ENCODE data around the gene FOXP4. TPM values are rescaled to one million over a fixed set of nuclear protein-coding genes. Genes with fewer than 3 reads are reported as not detected.

Gene FOXP4
- total and polyA plus RNA-seq, 8 donors, result 7.9 to 70.4 (median 30.7) TPM

GRCh38 chr6:41500561-41500960, 45.6 kb upstream of the FOXP4 start:
- H3K36me3 ChIP-seq, result no peaks in the 10 kb centered on the region
- H3K4me3 ChIP-seq, result no peak overlapping the region
- WGBS, 5 donors, result 56 to 81% (median 65%) methylated on average over 3 of the region's 3 CpGs
- intact Hi-C loops (cut with DNase I; ENCODE audit: low total_unique reads), result no loop called here
- H3K27me3 ChIP-seq, result peaks cover 0 to 29% (median 5%) of the 10 kb centered on the region in 3 donors
- DNase-seq, result no peak
- no peak for TF ChIP-seq POLR2A (IDR thresholded peaks at IDR 0.05)
- no peak overlapping the region for H3K27ac ChIP-seq
- H3K9me3 ChIP-seq, result no peaks in the 10 kb centered on the region
- H3K4me1 ChIP-seq, result peaks cover 28 to 41% (median 31%) of the 10 kb centered on the region in 4 donors

- peaks cover 36 to 48% (median 37%) of the 10 kb centered on the region in 4 donors for H3K4me1 ChIP-seq
- H3K27ac ChIP-seq, result peak overlapping the region; percentile 9 to 85 (median 65)
- no peak for TF ChIP-seq EP300 (IDR thresholded peaks at IDR 0.05)
- no peak for TF ChIP-seq POLR2A (IDR thresholded peaks at IDR 0.05)
- no peak for TF ChIP-seq POLR2AphosphoS5 (IDR thresholded peaks at IDR 0.05)
- no peak for TF ChIP-seq CTCF (IDR thresholded peaks at IDR 0.05)
Observed at GRCh38 chr6:41502566-41502916, 43.6 kb upstream of the FOXP4 start.

GRCh38 chr6:41502917-41503671, 43.1 kb upstream of the FOXP4 start:
- Histone ChIP-seq H3K4me3 (peak overlapping the region in 3 of 4 donors; percentile 39 to 54 (median 43)), H3K4me1 (peaks cover 36 to 48% (median 37%) of the 10 kb centered on the region in 4 donors), H3K27ac (peak overlapping the region; percentile 9 to 85 (median 65)), H3K36me3 (no peaks in the 10 kb centered on the region), H3K27me3 (peaks cover 0 to 36% (median 5%) of the 10 kb centered on the region in 3 donors), H3K9me3 (no peaks in the 10 kb centered on the region)
- WGBS, 5 donors, result 13 to 25% (median 19%) methylated on average over 23 to 27 of the region's 27 CpGs
- TF ChIP-seq POLR2A (IDR thresholded peaks at IDR 0.05) (no peak), POLR2AphosphoS5 (IDR thresholded peaks at IDR 0.05) (no peak), CTCF (IDR thresholded peaks at IDR 0.05) (no peak), EP300 (IDR thresholded peaks at IDR 0.05) (no peak)
- peak; percentile 40 to 79 for DNase-seq
- intact Hi-C loops (cut with DNase I; ENCODE audit: low total_unique reads), result no loop called here

More at GRCh38 chr6:41502566-41502916, 43.6 kb upstream of the FOXP4 start:
- 29 to 57% (median 37%) methylated on average over 5 of the region's 5 CpGs for WGBS, 5 donors
- Histone ChIP-seq H3K36me3 (no peaks in the 10 kb centered on the region), H3K4me3 (peak overlapping the region in 1 of 4 donors; percentile 54), H3K27me3 (peaks cover 0 to 31% (median 5%) of the 10 kb centered on the region in 3 donors), H3K9me3 (no peaks in the 10 kb centered on the region)
- DNase-seq, result no peak
- intact Hi-C loops (cut with DNase I; ENCODE audit: low total_unique reads), result no loop called here

GRCh38 chr6:41503827-41504465, 42.2 kb upstream of the FOXP4 start:
- H3K9me3 ChIP-seq, result no peaks in the 10 kb centered on the region
- peak in 1 of 2 donors; percentile 76 for DNase-seq
- H3K36me3 ChIP-seq, result no peaks in the 10 kb centered on the region
- peak overlapping the region; percentile 73 to 85 (median 77) for H3K27ac ChIP-seq
- H3K27me3 ChIP-seq, result peaks cover 0 to 43% (median 5%) of the 10 kb centered on the region in 3 donors
- H3K4me3 ChIP-seq, result peak overlapping the region; percentile 39 to 54 (median 44)
- intact Hi-C loops (cut with DNase I; ENCODE audit: low total_unique reads), result no loop called here
- WGBS, 5 donors, result 1 to 2% (median 1%) methylated on average over 39 to 52 of the region's 52 CpGs
- peaks cover 36 to 48% (median 37%) of the 10 kb centered on the region in 4 donors for H3K4me1 ChIP-seq
- no peak for TF ChIP-seq EP300 (IDR thresholded peaks at IDR 0.05)
- no peak for TF ChIP-seq POLR2AphosphoS5 (IDR thresholded peaks at IDR 0.05)
- TF ChIP-seq POLR2A (IDR thresholded peaks at IDR 0.05), result no peak
- no peak for TF ChIP-seq CTCF (IDR thresholded peaks at IDR 0.05)
